Gastroesophageal sphincter (tissue), 3 donors: ENCODE results near the gene PAM16.

Experiments
- CTCF ChIP-seq, 4 experiments: fragments of 200-600 bp in 2 of 4; fragments of 450-650 bp in 2 of 4; sonication (generic) in 1 of 4; IDR thresholded peaks; one replicate each; pipeline ENCODE4 v1.5.1; 2017 to 2019; ENCODE audit warnings: antibody characterized with exemption in 4 of 4, mild to moderate bottlenecking in 2 of 4, moderate library complexity in 2 of 4
- POLR2A ChIP-seq, 2 donors: fragments of 450-650 bp; IDR thresholded peaks; one replicate each; pipeline ENCODE4 v1.6.1; 2017; ENCODE audit warnings: antibody characterized with exemption in 2 of 2, mild to moderate bottlenecking in 2 of 2, moderate library complexity in 1 of 2
- POLR2AphosphoS5 ChIP-seq: sonication (generic); formaldehyde crosslinking; IDR thresholded peaks from one replicate; pipeline ENCODE4 v1.6.1; 2017; ENCODE audit warnings: antibody characterized with exemption

- TF ChIP-seq CTCF (IDR thresholded peaks at IDR 0.05) (no peak), POLR2AphosphoS5 (no peak), POLR2A (IDR thresholded peaks at IDR 0.05) (no peak)
Measured at GRCh38 chr16:4321286-4322120, 29.6 kb downstream of the PAM16 start.
